Activated naive CD8-positive, alpha-beta T cell treated with anti-CD3 and anti-CD28 coated beads, Interleukin-2, amount 50 U/mL, for 24 hours (primary cell): ENCODE data around the gene ZNF33B.
"Not testable (repeated sequence)": the region's sequence is repeated elsewhere in the genome, so short reads cannot be mapped to it uniquely, and the experiment has no call there.

Source experiments
- ATAC-seq: fragments of 150-1000 bp; cut with Tn5 transposase; one replicate; pipeline ENCODE4 v1.10.0; 2021
- DNase-seq: peaks from one replicate; pipeline ENCODE4 v3.0.0; 2021
- H3K27ac Mint-ChIP-seq: one replicate; pipeline ENCODE4 v1.8.0; 2021; ENCODE audit warnings: mild to moderate bottlenecking, mixed read lengths
- H3K27me3 Mint-ChIP-seq: one replicate; pipeline ENCODE4 v1.8.0; 2021; ENCODE audit warnings: mixed read lengths
- H3K36me3 Mint-ChIP-seq: one replicate; pipeline ENCODE4 v1.8.0; 2021; ENCODE audit warnings: low read depth, mixed read lengths
- H3K4me1 Mint-ChIP-seq: one replicate; pipeline ENCODE4 v1.8.0; 2021; ENCODE audit warnings: mixed read lengths
- H3K4me3 Mint-ChIP-seq: one replicate; pipeline ENCODE4 v1.8.0; 2021; ENCODE audit warnings: mild to moderate bottlenecking, moderate library complexity, mixed read lengths
- H3K9me3 Mint-ChIP-seq: one replicate; pipeline ENCODE4 v1.8.0; 2021; ENCODE audit warnings: mixed read lengths

ZNF33B gene

DNA sequence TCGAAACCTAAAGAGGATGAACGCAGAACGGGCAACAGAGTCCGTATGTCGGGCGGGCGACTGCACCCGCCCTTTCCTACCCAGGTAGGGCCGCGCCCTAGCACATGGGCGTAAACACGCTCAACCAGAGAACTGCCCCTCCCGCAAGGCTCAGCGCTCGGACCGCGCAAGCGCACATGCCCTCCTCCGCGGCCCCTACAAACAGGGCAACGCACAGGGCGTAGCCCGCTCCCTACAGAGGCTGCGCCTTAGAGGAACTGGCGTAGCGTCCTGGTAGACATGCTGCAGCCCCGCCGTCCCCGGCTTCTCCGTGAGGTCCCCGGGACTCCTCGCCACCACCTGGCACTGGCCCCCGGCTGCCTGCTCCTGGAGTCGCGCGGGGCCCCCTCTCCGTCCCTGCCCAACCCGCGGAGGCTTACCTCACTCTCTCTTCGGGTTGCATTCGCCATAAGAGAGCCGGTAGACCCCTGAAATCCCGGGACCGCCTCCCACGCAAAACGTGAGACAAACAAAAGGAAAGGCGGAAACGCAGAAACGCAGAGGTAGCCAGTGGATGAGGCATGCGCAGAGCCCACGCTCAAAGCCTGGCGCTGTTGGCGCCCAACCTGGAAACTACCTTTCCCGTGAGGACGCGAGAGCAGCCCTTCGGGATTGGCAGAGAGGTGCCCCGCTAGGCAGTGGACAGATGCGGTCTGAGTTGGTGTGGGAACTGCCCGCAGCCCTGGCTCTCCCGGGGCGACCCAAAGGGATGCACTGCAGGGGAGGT lies at the start of gene ZNF33B:
TSS of gene ZNF33B (minus strand) at position 516 of the 766 bp plus-strand sequence. CDS start 1,642 bp downstream, outside the sequence.
- H3K4me3 Mint-ChIP-seq = peak within 1 kb of the TSS; percentile 96
- H3K27ac Mint-ChIP-seq = peak within 1 kb of the TSS; percentile 93
- peaks cover 31% of the 10 kb centered on the region for H3K4me1 Mint-ChIP-seq
- peak; percentile 98 for ATAC-seq
- H3K9me3 Mint-ChIP-seq = no peaks in the 10 kb centered on the region
- no peaks in the 10 kb centered on the region for H3K27me3 Mint-ChIP-seq
- H3K36me3 Mint-ChIP-seq = peaks cover 15% of the 10 kb centered on the region
- peak; percentile 92 for DNase-seq

DNA sequence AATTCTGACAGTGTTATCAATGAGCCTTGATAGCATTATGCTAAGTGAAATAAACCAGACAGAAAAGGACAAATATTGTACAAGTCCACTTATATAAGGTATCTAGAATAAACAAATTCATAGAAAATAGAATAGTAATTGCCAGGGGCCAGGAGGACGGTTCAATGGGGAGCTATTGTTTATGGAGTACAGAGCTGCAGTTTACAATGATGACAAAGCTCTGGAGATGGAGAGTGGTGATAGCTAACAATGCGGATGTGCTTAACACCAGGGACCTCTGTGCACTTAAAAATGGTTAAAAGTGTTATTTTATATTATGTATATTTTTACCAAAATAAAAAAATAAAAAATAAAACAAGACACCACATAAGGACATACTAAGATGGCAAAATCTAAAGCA lies 46.1 kb upstream of the ZNF33B start:
- H3K9me3 Mint-ChIP-seq = no peaks in the 10 kb centered on the region
- no peak overlapping the region for H3K4me3 Mint-ChIP-seq
- H3K27ac Mint-ChIP-seq = no peak overlapping the region
- H3K4me1 Mint-ChIP-seq = no peaks in the 10 kb centered on the region
- no peaks in the 10 kb centered on the region for H3K36me3 Mint-ChIP-seq
- no peaks in the 10 kb centered on the region for H3K27me3 Mint-ChIP-seq
- DNase-seq (no peak), ATAC-seq (no peak)

- H3K27ac Mint-ChIP-seq = no peak overlapping the region
- no peaks in the 10 kb centered on the region for H3K9me3 Mint-ChIP-seq
- H3K4me3 Mint-ChIP-seq = no peak overlapping the region
- ATAC-seq (no peak), DNase-seq (no peak)
- no peaks in the 10 kb centered on the region for H3K27me3 Mint-ChIP-seq
- no peaks in the 10 kb centered on the region for H3K36me3 Mint-ChIP-seq
- no peaks in the 10 kb centered on the region for H3K4me1 Mint-ChIP-seq
These were observed 41.9 kb upstream of the ZNF33B start for GRCh38 chr10:42680267-42680666.

DNA sequence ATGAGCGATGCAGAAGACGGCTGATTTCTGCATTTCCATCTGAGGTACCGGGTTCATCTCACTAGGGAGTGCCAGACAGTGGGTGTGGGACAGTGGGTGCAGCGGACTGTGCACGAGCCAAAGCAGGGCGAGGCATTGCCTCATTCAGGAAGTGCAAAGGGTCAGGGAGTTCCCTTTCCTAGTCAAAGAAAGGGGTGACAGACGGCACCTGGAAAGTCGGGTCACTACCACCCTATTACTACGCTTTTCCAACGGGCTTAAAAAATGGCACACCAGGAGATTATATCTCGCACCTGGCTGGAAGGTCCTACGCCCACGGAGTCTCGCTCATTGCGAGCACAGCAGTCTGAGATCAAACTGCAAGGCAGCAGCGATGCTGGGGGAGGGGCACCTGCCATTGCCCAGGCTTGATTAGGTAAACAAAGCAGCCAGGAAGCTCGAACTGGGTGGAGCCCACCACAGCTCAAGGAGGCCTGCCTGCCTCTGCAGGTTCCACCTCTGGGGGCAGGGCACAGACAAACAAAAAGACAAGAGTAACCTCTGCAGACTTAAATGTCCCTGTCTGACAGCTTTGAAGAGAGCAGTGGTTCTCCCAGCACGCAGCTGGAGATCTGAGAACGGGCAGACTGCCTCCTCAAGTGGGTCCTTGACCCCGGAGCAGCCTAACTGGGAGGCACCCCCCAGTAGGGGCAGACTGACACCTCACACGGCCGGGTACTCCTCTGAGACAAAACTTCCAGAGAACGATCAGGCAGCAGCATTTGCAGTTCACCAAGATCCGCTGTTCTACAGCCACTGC lies 27.0 kb upstream of the ZNF33B start:
- not testable (repeated sequence) for H3K4me1 Mint-ChIP-seq, H3K4me3 Mint-ChIP-seq, H3K27me3 Mint-ChIP-seq, H3K36me3 Mint-ChIP-seq, ATAC-seq, DNase-seq, H3K27ac Mint-ChIP-seq, H3K9me3 Mint-ChIP-seq

DNA sequence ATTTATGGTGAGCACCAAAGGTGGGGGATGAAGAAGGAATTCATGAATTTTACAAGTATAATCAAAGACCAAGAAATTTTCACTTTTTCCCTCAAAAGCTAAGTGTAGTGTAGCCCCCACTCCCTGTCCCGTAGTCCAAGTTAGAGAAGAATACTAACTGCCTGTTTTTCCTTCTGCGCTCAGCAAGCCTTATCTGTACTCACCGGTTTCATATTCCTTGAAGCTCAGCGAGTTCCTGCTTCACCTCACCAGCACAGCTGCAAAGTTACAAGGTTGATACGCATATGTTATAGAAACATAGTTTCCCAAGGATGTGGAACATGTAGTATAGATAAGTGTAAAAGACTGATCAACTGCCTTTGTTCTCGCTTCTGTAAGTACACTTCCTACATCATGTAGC lies 16.0 kb upstream of the ZNF33B start:
- H3K4me1 Mint-ChIP-seq = peaks cover 4% of the 10 kb centered on the region
- ATAC-seq (no peak), DNase-seq (no peak)
- H3K9me3 Mint-ChIP-seq = no peaks in the 10 kb centered on the region
- peaks cover 4% of the 10 kb centered on the region for H3K27me3 Mint-ChIP-seq
- H3K36me3 Mint-ChIP-seq = no peaks in the 10 kb centered on the region
- no peak overlapping the region for H3K4me3 Mint-ChIP-seq
- no peak overlapping the region for H3K27ac Mint-ChIP-seq

- Mint-ChIP-seq H3K4me1 (peaks cover 4% of the 10 kb centered on the region), H3K27ac (no peak overlapping the region), H3K9me3 (no peaks in the 10 kb centered on the region), H3K27me3 (no peaks in the 10 kb centered on the region), H3K36me3 (no peaks in the 10 kb centered on the region), H3K4me3 (no peak overlapping the region)
- ATAC-seq (no peak), DNase-seq (no peak)
These were observed 14.5 kb upstream of the ZNF33B start for GRCh38 chr10:42652858-42653257.

GRCh38 chr10:42650374-42650773 lies 12.0 kb upstream of the ZNF33B start:
- H3K4me3 Mint-ChIP-seq = no peak overlapping the region
- no peaks in the 10 kb centered on the region for H3K36me3 Mint-ChIP-seq
- no peaks in the 10 kb centered on the region for H3K9me3 Mint-ChIP-seq
- ATAC-seq (no peak), DNase-seq (no peak)
- peaks cover 4% of the 10 kb centered on the region for H3K4me1 Mint-ChIP-seq
- H3K27me3 Mint-ChIP-seq = no peaks in the 10 kb centered on the region
- no peak overlapping the region for H3K27ac Mint-ChIP-seq

GRCh38 chr10:42648512-42648911 lies 10.1 kb upstream of the ZNF33B start:
- Mint-ChIP-seq H3K27ac (no peak overlapping the region), H3K4me1 (peaks cover 4% of the 10 kb centered on the region), H3K9me3 (no peaks in the 10 kb centered on the region), H3K4me3 (no peak overlapping the region), H3K27me3 (no peaks in the 10 kb centered on the region), H3K36me3 (no peaks in the 10 kb centered on the region)
- DNase-seq = no peak
- ATAC-seq = no peak

GRCh38 chr10:42646687-42647640 lies 8.6 kb upstream of the ZNF33B start:
- peaks cover 4% of the 10 kb centered on the region for H3K4me1 Mint-ChIP-seq

DNA sequence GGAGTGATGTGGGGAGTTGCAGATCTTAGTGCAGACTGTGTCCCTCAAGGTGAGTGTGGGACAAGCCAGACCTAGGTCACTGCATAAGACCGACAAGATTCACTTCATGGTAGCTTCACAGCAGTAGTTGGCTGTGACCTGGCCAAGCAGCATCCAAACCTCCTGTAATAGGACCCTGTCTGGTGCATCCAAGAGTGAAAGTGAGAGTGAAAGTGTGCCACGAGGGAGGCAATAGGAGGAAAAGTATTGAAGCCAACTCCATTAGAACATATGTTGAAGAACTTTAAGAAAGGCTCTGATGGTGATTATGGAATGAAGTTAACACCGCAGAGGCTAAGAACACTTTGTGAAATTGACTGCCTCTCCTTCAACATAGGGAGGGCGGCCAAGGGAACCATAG lies 7.8 kb upstream of the ZNF33B start:
- no peak overlapping the region for H3K27ac Mint-ChIP-seq
- ATAC-seq (no peak), DNase-seq (no peak)
- H3K36me3 Mint-ChIP-seq = no peaks in the 10 kb centered on the region
- H3K4me3 Mint-ChIP-seq = no peak overlapping the region
- no peaks in the 10 kb centered on the region for H3K27me3 Mint-ChIP-seq
- H3K9me3 Mint-ChIP-seq = no peaks in the 10 kb centered on the region
- peaks cover 4% of the 10 kb centered on the region for H3K4me1 Mint-ChIP-seq

More at GRCh38 chr10:42646687-42647640, 8.6 kb upstream of the ZNF33B start:
- no peak overlapping the region for H3K4me3 Mint-ChIP-seq
- ATAC-seq (no peak), DNase-seq (no peak)
- no peaks in the 10 kb centered on the region for H3K9me3 Mint-ChIP-seq
- H3K36me3 Mint-ChIP-seq = no peaks in the 10 kb centered on the region
- H3K27ac Mint-ChIP-seq = no peak overlapping the region
- no peaks in the 10 kb centered on the region for H3K27me3 Mint-ChIP-seq

- no peaks in the 10 kb centered on the region for H3K36me3 Mint-ChIP-seq
- no peaks in the 10 kb centered on the region for H3K9me3 Mint-ChIP-seq
- no peaks in the 10 kb centered on the region for H3K27me3 Mint-ChIP-seq
- DNase-seq (no peak), ATAC-seq (no peak)
- peaks cover 3% of the 10 kb centered on the region for H3K4me1 Mint-ChIP-seq
- H3K4me3 Mint-ChIP-seq = no peak overlapping the region
- no peak overlapping the region for H3K27ac Mint-ChIP-seq
These were observed 7.1 kb upstream of the ZNF33B start for GRCh38 chr10:42645516-42645915.

- Mint-ChIP-seq H3K27ac (no peak overlapping the region), H3K27me3 (no peaks in the 10 kb centered on the region), H3K9me3 (no peaks in the 10 kb centered on the region), H3K4me1 (no peaks in the 10 kb centered on the region), H3K36me3 (no peaks in the 10 kb centered on the region), H3K4me3 (no peak overlapping the region)
- no peak for ATAC-seq
- DNase-seq = no peak
These were observed 6.7 kb upstream of the ZNF33B start for GRCh38 chr10:42645103-42645502.

DNA sequence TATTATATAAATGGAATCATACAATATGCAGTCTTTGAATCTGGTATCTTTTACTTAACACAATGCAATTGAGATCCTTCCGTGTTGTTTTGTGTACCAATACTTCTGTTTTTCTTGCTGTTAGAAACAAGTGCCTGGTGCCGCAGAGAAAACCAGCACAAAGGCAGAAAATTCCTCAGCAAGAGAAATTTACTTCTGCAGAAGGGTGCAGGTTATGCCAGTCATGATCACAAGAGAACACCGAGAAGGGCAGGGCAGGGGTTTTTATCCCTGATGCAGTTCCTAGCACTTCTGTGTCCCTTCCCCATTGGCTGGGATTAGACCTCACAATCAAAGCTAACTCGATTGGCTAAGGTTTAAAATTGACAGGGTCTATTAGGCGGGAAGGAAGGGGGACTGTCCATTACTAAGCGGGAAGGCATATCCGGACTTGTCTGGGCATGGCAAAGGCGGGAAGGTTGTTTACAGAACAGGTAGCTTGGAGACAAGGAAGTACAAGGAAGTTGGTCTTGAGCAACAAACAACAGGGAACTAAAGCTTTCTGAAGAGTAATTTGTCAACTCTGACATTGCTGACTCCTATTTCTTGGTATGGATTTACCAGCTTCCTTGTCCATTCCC lies 2.4 kb upstream of the ZNF33B start:
- Mint-ChIP-seq H3K9me3 (no peaks in the 10 kb centered on the region), H3K27ac (no peak overlapping the region)
- ATAC-seq = no peak

DNA sequence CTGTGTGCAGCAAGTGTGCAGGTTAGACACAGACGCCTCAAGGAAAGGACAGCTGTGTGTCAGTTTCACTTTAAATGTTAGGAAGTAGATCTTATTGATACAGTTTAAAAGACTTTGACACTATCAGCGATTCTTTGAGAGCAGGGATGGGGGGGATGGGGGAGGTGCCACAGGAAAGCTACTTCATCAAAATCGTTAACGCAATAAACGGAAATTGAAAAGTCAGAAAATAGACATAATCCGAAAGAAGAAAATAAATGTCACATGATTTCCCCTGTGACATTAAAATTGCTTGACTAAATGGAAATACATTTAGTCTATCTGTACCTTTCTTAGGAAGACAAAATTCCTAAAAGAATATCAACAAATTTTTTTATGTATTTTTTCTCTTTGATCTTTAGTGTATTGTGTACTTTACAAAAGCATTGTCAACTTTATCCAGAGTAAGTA lies 476 bp upstream of the ZNF33B start:
- no peak for ATAC-seq
- peaks cover 31% of the 10 kb centered on the region for H3K4me1 Mint-ChIP-seq
- H3K27me3 Mint-ChIP-seq = no peaks in the 10 kb centered on the region

More for the DNA sequence above, 2.4 kb upstream of the ZNF33B start:
- DNase-seq = no peak
- Mint-ChIP-seq H3K4me3 (no peak overlapping the region), H3K27me3 (no peaks in the 10 kb centered on the region), H3K36me3 (peaks cover 3% of the 10 kb centered on the region), H3K4me1 (peaks cover 21% of the 10 kb centered on the region)

More for the DNA sequence above, 476 bp upstream of the ZNF33B start:
- no peak for DNase-seq
- H3K4me3 Mint-ChIP-seq = peak overlapping the region; percentile 96
- H3K27ac Mint-ChIP-seq = peak overlapping the region; percentile 93
- peaks cover 13% of the 10 kb centered on the region for H3K36me3 Mint-ChIP-seq
- no peaks in the 10 kb centered on the region for H3K9me3 Mint-ChIP-seq
